Glutamatergic neuron (in vitro differentiated cells): ENCODE data around the gene SLC14A1. TPM values are rescaled to one million over a fixed set of nuclear protein-coding genes. Genes with fewer than 3 reads are reported as not detected.

Source experiments
- DNase-seq: peaks from one replicate; pipeline ENCODE4 v3.0.0; 2022
- H3K27ac Mint-ChIP-seq: one replicate; pipeline ENCODE4 v1.8.0; 2020; ENCODE audit warnings: mild to moderate bottlenecking, mixed read lengths, inconsistent platforms; ENCODE audit not compliant: unreplicated experiment
- H3K27me3 Mint-ChIP-seq: one replicate; pipeline ENCODE4 v1.8.0; 2020; ENCODE audit warnings: mild to moderate bottlenecking, moderate library complexity, mixed read lengths, inconsistent platforms; ENCODE audit not compliant: unreplicated experiment
- H3K36me3 Mint-ChIP-seq: one replicate; pipeline ENCODE4 v1.8.0; 2020; ENCODE audit warnings: mild to moderate bottlenecking, mixed read lengths, inconsistent platforms; ENCODE audit not compliant: unreplicated experiment
- H3K4me1 Mint-ChIP-seq: one replicate; pipeline ENCODE4 v1.8.0; 2020; ENCODE audit warnings: mild to moderate bottlenecking, low read depth, mixed read lengths, inconsistent platforms; ENCODE audit not compliant: unreplicated experiment
- H3K4me3 Mint-ChIP-seq: one replicate; pipeline ENCODE4 v1.8.0; 2020; ENCODE audit warnings: mild to moderate bottlenecking, mixed read lengths, inconsistent platforms; ENCODE audit not compliant: unreplicated experiment
- H3K9me3 Mint-ChIP-seq: one replicate; pipeline ENCODE4 v1.8.0; 2020; ENCODE audit warnings: mild to moderate bottlenecking, moderate library complexity, mixed read lengths, inconsistent platforms; ENCODE audit not compliant: unreplicated experiment
- CTCF ChIP-seq: fragments of 200-600 bp; sonication (generic); IDR thresholded peaks from one replicate; pipeline ENCODE4 v1.5.0; 2021; ENCODE audit not compliant: partially characterized antibody, unreplicated experiment
- long read RNA-seq: library from polyadenylated mRNA; unstranded; transcript quantifications from one replicate; pipeline ENCODE4 v2.0.0, GENCODE V29; 2020; ENCODE audit not compliant: unreplicated experiment
- total RNA-seq: library from RNA; stranded (reverse); fragmentation: NEBNext Ultra II Directional; extraction: Animal tissue kit (Norgen Biotek cat#: 25700); gene quantifications from one replicate; pipeline ENCODE4 v1.2.1, GENCODE V29; 2021; ENCODE audit not compliant: unreplicated experiment

SLC14A1 gene
- total RNA-seq = not detected
- long read RNA-seq = 0 reads

- Mint-ChIP-seq H3K27ac (no peak within 1 kb of the TSS), H3K36me3 (no peaks in the 10 kb centered on the region), H3K9me3 (no peaks in the 10 kb centered on the region), H3K4me3 (no peak within 1 kb of the TSS), H3K27me3 (peaks cover 2% of the 10 kb centered on the region), H3K4me1 (no peaks in the 10 kb centered on the region)
- DNase-seq = no peak
- no peak for TF ChIP-seq CTCF
Observed at GRCh38 chr18:45723567-45724355, at the start of gene SLC14A1. Gene SLC14A1 (plus strand): TSS chr18:45724181. CDS start chr18:45730321, 6,140 bp downstream.

- Mint-ChIP-seq H3K36me3 (no peaks in the 10 kb centered on the region), H3K9me3 (peaks cover 3% of the 10 kb centered on the region), H3K27me3 (peaks cover 2% of the 10 kb centered on the region), H3K4me3 (no peak overlapping the region), H3K4me1 (peaks cover 7% of the 10 kb centered on the region), H3K27ac (peak overlapping the region; percentile 77)
- TF ChIP-seq CTCF = no peak
- no peak for DNase-seq
Observed at GRCh38 chr18:45677276-45677807, 46.6 kb upstream of the SLC14A1 start.

GRCh38 chr18:45678441-45678840 is 45.5 kb upstream of the SLC14A1 start:
- Mint-ChIP-seq H3K36me3 (no peaks in the 10 kb centered on the region), H3K27ac (peak overlapping the region; percentile 38), H3K27me3 (peaks cover 2% of the 10 kb centered on the region), H3K9me3 (peaks cover 3% of the 10 kb centered on the region), H3K4me1 (peaks cover 7% of the 10 kb centered on the region), H3K4me3 (no peak overlapping the region)
- DNase-seq = no peak
- TF ChIP-seq CTCF = no peak

GRCh38 chr18:45678850-45679249 is 45.1 kb upstream of the SLC14A1 start:
- H3K27ac Mint-ChIP-seq = no peak overlapping the region
- H3K27me3 Mint-ChIP-seq = peaks cover 2% of the 10 kb centered on the region
- TF ChIP-seq CTCF = no peak
- H3K36me3 Mint-ChIP-seq = no peaks in the 10 kb centered on the region
- DNase-seq = no peak
- no peak overlapping the region for H3K4me3 Mint-ChIP-seq
- H3K9me3 Mint-ChIP-seq = peaks cover 3% of the 10 kb centered on the region
- peaks cover 7% of the 10 kb centered on the region for H3K4me1 Mint-ChIP-seq

- no peak for DNase-seq
- H3K4me3 Mint-ChIP-seq = no peak overlapping the region
- no peaks in the 10 kb centered on the region for H3K36me3 Mint-ChIP-seq
- no peak overlapping the region for H3K27ac Mint-ChIP-seq
- H3K9me3 Mint-ChIP-seq = peaks cover 3% of the 10 kb centered on the region
- H3K27me3 Mint-ChIP-seq = peaks cover 5% of the 10 kb centered on the region
- TF ChIP-seq CTCF = no peak
- peaks cover 10% of the 10 kb centered on the region for H3K4me1 Mint-ChIP-seq
Observed at GRCh38 chr18:45680066-45680690, 43.8 kb upstream of the SLC14A1 start.
